Measurements from ENCODE around the gene FBLN5.

DNA sequence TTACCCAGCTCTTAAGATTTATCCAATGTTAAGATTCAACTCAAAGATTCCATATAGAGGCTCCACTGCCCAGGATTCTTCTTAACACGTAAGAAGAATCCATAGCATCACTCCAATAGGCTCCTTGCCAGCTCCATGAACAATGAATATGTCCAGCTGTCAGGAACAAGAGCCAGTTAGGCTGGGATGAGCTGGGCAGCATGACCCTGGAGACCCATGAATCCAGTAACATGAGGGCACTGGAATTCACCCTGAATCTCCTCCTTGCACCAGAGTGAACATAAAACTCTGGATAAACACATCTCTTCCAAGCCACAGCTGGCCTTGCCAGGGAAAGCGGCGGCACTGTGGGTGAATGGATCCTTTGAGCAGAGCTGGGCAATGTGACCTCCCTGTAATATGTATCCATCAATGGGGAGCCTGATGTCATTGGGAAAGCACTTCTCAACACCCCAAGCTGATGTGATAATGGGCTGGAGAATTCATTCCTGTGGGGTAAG, 55.7 kb downstream of the FBLN5 start:
- TF ChIP-seq, protein P1, sequence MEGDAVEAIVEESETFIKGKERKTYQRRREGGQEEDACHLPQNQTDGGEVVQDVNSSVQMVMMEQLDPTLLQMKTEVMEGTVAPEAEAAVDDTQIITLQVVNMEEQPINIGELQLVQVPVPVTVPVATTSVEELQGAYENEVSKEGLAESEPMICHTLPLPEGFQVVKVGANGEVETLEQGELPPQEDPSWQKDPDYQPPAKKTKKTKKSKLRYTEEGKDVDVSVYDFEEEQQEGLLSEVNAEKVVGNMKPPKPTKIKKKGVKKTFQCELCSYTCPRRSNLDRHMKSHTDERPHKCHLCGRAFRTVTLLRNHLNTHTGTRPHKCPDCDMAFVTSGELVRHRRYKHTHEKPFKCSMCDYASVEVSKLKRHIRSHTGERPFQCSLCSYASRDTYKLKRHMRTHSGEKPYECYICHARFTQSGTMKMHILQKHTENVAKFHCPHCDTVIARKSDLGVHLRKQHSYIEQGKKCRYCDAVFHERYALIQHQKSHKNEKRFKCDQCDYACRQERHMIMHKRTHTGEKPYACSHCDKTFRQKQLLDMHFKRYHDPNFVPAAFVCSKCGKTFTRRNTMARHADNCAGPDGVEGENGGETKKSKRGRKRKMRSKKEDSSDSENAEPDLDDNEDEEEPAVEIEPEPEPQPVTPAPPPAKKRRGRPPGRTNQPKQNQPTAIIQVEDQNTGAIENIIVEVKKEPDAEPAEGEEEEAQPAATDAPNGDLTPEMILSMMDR (IDR thresholded peaks at IDR 0.05): no peak
- no peak for TF ChIP-seq POLR2A (IDR thresholded peaks at IDR 0.05)

Data from right lobe of liver (tissue), 4 donors.